OCI-LY7 (cell line): ENCODE results near the gene MACIR.

Experiments
- EZH2phosphoT487 ChIP-seq: fragments of 200-600 bp; sonication (generic); IDR thresholded peaks from 2 replicates; pipeline ENCODE4 v1.6.1; 2018; ENCODE audit warnings: low read depth, borderline replicate concordance, mild to moderate bottlenecking, mixed run types, antibody characterized with exemption, low read length, moderate library complexity, mixed read lengths
- TF ChIP-seq, protein P1 (sequence below): fragments of 200-600 bp; sonication (generic); conservative IDR thresholded peaks from 2 replicates; pipeline ENCODE4 v1.5.1; 2014; ENCODE audit warnings: mild to moderate bottlenecking, antibody characterized with exemption, low read length, moderate library complexity, mixed read lengths

DNA sequence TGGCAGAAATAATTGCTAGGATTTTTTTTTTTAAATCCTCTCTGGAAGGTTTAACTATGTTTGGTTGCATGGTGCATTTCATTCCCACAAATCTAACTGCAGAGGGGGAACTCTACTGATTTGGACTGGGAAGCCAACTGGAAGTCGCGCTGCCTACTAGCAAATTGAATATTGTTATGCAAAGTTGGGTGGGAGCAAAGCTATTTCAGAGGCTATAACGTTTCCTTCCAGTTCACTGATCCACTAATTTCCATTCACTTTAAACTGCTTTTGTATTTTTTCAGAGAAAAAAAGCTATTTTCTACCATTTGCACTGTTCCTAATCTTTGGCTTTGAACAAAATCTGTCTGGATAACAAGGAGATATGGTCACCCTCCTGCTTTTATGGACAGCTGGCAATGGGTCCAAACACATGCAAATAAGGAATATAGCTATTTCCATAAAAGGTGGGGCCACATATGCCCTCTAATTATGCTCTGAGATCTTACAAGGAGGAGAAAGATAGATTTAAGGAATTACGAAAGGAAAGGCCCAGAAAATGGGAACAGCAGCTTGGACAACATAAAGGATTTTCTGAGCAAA is 40.1 kb downstream of the MACIR start:
- TF ChIP-seq, protein P1, sequence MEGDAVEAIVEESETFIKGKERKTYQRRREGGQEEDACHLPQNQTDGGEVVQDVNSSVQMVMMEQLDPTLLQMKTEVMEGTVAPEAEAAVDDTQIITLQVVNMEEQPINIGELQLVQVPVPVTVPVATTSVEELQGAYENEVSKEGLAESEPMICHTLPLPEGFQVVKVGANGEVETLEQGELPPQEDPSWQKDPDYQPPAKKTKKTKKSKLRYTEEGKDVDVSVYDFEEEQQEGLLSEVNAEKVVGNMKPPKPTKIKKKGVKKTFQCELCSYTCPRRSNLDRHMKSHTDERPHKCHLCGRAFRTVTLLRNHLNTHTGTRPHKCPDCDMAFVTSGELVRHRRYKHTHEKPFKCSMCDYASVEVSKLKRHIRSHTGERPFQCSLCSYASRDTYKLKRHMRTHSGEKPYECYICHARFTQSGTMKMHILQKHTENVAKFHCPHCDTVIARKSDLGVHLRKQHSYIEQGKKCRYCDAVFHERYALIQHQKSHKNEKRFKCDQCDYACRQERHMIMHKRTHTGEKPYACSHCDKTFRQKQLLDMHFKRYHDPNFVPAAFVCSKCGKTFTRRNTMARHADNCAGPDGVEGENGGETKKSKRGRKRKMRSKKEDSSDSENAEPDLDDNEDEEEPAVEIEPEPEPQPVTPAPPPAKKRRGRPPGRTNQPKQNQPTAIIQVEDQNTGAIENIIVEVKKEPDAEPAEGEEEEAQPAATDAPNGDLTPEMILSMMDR, result no peak
- no peak for TF ChIP-seq EZH2phosphoT487
